Type B pancreatic cell (in vitro differentiated cells): ENCODE data around the gene UBE2E1. TPM values are rescaled to one million over a fixed set of nuclear protein-coding genes. Genes with fewer than 3 reads are reported as not detected.

Experiments
- DNase-seq: peaks from one replicate; pipeline ENCODE4 v3.0.0; 2021; ENCODE audit warnings: mixed read lengths; ENCODE audit not compliant: unreplicated experiment; ENCODE audit errors: extremely low spot score
- H3K27ac Mint-ChIP-seq: 2 replicates; pipeline ENCODE4 v1.8.0; 2021; ENCODE audit warnings: mild to moderate bottlenecking, mixed read lengths
- H3K27me3 Mint-ChIP-seq: 2 replicates; pipeline ENCODE4 v1.8.0; 2021; ENCODE audit warnings: mixed read lengths
- H3K36me3 Mint-ChIP-seq: 2 replicates; pipeline ENCODE4 v1.8.0; 2021; ENCODE audit warnings: mixed read lengths
- H3K4me1 Mint-ChIP-seq: one replicate; pipeline ENCODE4 v1.8.0; 2021; ENCODE audit warnings: mixed read lengths; ENCODE audit not compliant: unreplicated experiment
- H3K4me3 Mint-ChIP-seq: 2 replicates; pipeline ENCODE4 v1.8.0; 2021; ENCODE audit warnings: mild to moderate bottlenecking, mixed read lengths
- H3K9me3 Mint-ChIP-seq: 2 replicates; pipeline ENCODE4 v1.8.0; 2021; ENCODE audit warnings: mixed read lengths
- CTCF ChIP-seq: fragments of 200-600 bp; sonication (generic); conservative IDR thresholded peaks from 2 replicates; pipeline ENCODE4 v1.5.0; 2021; ENCODE audit warnings: antibody characterized with exemption, mild to moderate bottlenecking
- total RNA-seq: library from RNA; stranded (reverse); gene quantifications from 2 replicates; pipeline ENCODE4 v1.2.1, GENCODE V29; 2021; ENCODE audit warnings: low replicate concordance

Gene UBE2E1
- total RNA-seq, 1 donor from 2014 or later = 110 TPM

GRCh38 chr3:23804441-23805209, 1.1 kb upstream of the UBE2E1 start:
- peak overlapping the region; percentile 74 for H3K27ac Mint-ChIP-seq

GRCh38 chr3:23805210-23805632, 534 bp upstream of the UBE2E1 start:
- Mint-ChIP-seq H3K27me3 (no peaks in the 10 kb centered on the region), H3K36me3 (no peaks in the 10 kb centered on the region), H3K9me3 (no peaks in the 10 kb centered on the region), H3K4me1 (peaks cover 31% of the 10 kb centered on the region), H3K4me3 (peak overlapping the region; percentile 93), H3K27ac (peak overlapping the region; percentile 80)
- no peak for TF ChIP-seq CTCF
- no peak for DNase-seq

More at GRCh38 chr3:23804441-23805209, 1.1 kb upstream of the UBE2E1 start:
- no peaks in the 10 kb centered on the region for H3K9me3 Mint-ChIP-seq
- peak overlapping the region; percentile 93 for H3K4me3 Mint-ChIP-seq
- H3K4me1 Mint-ChIP-seq = peaks cover 25% of the 10 kb centered on the region
- no peaks in the 10 kb centered on the region for H3K36me3 Mint-ChIP-seq
- H3K27me3 Mint-ChIP-seq = no peaks in the 10 kb centered on the region
- TF ChIP-seq CTCF = no peak
- DNase-seq = no peak

- no peak for TF ChIP-seq CTCF
- Mint-ChIP-seq H3K27ac (peak overlapping the region; percentile 91), H3K9me3 (no peaks in the 10 kb centered on the region), H3K36me3 (peaks cover 3% of the 10 kb centered on the region), H3K4me1 (peaks cover 40% of the 10 kb centered on the region), H3K27me3 (no peaks in the 10 kb centered on the region), H3K4me3 (peak overlapping the region; percentile 97)
- DNase-seq = peak; percentile 73
Observed at GRCh38 chr3:23806534-23807423, 1.0 kb downstream of the UBE2E1 start.

- Mint-ChIP-seq H3K9me3 (no peaks in the 10 kb centered on the region), H3K4me3 (peak overlapping the region; percentile 97), H3K4me1 (peaks cover 47% of the 10 kb centered on the region), H3K27me3 (no peaks in the 10 kb centered on the region), H3K36me3 (peaks cover 10% of the 10 kb centered on the region), H3K27ac (peak overlapping the region; percentile 91)
- no peak for TF ChIP-seq CTCF
- no peak for DNase-seq
Observed at GRCh38 chr3:23807424-23808015, 1.8 kb downstream of the UBE2E1 start.

GRCh38 chr3:23808525-23808924, 2.8 kb downstream of the UBE2E1 start:
- Mint-ChIP-seq H3K27me3 (no peaks in the 10 kb centered on the region), H3K4me3 (peak overlapping the region; percentile 97), H3K36me3 (peaks cover 15% of the 10 kb centered on the region), H3K9me3 (no peaks in the 10 kb centered on the region), H3K4me1 (peaks cover 49% of the 10 kb centered on the region), H3K27ac (peak overlapping the region; percentile 97)
- no peak for DNase-seq
- TF ChIP-seq CTCF = no peak
